ENCODE measurements around the gene NFE2L3. TPM values are rescaled to one million over a fixed set of nuclear protein-coding genes. Genes with fewer than 3 reads are reported as not detected.
"Not testable (repeated sequence)": the region's sequence is repeated elsewhere in the genome, so short reads cannot be mapped to it uniquely, and the experiment has no call there.

Gene NFE2L3
- total RNA-seq, 1 experiment from 2014 or later: 34.9 TPM

DNA sequence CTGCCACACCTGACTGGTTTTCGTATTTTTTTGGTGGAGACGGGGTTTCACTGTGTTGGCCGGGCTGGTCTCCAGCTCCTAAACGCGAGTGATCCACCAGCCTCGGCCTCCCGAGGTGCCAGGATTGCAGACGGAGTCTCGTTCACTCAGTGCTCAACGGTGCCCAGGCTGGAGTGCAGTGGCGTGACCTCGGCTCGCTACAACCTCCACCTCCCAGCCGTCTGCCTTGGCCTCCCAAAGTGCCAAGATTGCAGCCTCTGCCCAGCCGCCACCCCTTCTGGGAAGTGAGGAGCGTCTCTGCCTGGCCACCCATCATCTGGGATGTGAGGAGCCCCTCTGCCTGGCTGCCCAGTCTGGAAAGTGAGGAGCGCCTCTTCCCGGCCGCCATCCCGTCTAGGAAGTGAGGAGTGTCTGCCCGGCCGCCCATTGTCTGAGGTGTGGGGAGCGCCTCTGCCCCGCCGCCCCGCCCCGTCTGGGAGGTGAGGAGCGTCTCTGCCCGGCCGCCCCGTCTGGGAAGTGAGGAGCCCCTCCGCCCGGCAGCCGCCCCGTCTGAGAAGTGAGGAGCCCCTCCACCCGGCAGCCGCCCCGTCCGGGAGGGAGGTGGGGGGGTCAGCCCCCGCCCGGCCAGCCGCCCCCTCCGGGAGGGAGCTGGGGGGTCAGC lies 4.2 kb upstream of the NFE2L3 start:
- not testable (repeated sequence) for DNase-seq (ENCODE audit: low spot score)

DNA sequence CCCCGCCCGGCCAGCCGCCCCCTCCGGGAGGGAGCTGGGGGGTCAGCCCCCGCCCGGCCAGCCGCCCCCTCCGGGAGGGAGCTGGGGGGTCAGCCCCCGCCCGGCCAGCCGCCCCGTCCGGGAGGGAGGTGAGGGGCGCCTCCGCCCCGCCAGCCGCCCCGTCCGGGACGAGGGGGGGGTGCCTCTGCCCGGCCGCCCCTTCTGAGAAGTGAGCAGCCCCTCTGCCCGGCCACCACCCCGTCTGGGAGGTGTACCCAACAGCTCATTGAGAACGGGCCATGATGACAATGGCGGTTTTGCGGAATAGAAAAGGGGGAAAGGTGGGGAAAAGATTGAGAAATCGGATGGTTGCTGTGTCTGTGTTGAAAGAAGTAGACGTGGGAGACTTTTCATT lies 3.7 kb upstream of the NFE2L3 start:
- DNase-seq (ENCODE audit: low spot score): not testable (repeated sequence)

DNA sequence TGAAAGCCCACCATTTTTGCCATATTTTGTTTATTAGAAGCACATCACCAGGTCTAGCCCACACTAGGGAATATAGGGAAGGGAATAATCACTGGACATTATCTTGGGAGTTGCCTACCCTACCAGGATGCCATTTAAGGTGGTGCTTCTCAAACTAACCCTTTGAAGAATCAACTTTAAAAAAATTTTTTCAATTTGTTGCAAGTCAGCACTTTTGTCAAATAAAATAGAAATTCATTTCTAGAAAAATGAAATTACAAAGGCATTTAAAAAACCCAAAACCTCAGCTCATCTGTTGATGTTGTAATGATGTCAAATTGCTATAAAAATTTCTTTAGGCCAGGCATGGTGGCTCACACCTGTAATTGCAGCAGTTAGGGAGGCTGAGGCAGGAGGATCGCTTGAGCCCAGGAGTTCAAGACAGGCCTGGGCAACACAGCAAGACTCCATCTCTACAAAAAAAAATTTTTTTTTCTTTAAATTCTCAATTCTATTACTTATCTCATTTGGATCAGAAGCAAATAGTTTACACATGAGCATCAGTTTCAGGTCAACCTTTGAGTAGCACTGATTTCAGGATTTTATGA lies 2.5 kb upstream of the NFE2L3 start:
- no peak for DNase-seq (ENCODE audit: low spot score)

DNA sequence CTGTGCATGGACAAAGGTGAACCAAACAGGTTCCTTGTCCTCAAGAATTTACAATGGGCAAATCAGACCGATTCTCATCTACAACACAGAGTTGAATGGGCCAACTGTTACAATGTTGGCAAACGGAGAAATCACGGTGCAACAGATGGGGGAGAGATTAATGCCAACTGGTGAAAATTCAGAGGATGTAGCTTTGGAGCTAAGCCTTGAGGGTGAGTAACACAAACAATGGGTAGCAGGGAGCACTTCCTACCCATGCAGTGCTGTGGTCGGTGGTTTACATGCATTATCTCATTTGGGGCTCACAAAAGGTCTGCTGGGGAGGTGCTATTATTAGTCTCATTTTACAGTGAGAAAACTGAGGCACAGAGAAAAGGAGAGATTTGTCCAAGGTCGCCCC lies 902 bp upstream of the NFE2L3 start:
- no peak for DNase-seq (ENCODE audit: low spot score)

DNA sequence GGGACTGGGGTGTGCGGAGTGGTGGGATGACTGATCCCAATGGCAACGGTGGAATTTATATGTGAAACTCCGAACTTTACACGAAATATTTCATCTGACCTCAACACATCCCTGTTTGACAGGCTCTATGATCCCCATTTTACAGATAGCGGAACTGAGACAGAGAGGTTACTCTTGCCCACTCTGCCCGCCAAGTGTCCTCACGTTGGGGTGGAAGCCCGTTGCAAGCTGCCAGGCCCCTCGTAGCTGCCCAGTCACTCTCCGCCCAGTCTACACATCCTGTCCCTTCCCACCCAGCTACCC lies 397 bp upstream of the NFE2L3 start:
- no peak for DNase-seq (ENCODE audit: low spot score)

DNA sequence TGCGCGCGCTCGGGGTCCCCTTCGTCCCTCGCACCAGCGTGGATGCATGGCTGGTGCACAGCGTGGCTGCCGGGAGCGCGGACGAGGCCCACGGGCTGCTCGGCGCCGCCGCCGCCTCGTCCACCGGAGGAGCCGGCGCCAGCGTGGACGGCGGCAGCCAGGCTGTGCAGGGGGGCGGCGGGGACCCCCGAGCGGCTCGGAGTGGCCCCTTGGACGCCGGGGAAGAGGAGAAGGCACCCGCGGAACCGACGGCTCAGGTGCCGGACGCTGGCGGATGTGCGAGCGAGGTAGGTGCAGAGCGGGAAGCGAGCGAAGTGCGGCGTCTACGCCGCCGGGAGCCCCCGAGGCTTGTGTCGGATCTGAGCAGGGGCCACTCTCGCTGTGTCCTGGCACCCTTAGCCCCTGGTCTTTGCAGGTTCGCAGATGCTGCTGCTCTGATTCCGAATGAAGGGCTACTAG lies 813 bp downstream of the NFE2L3 start:
- not testable (repeated sequence) for DNase-seq (ENCODE audit: low spot score)

DNA sequence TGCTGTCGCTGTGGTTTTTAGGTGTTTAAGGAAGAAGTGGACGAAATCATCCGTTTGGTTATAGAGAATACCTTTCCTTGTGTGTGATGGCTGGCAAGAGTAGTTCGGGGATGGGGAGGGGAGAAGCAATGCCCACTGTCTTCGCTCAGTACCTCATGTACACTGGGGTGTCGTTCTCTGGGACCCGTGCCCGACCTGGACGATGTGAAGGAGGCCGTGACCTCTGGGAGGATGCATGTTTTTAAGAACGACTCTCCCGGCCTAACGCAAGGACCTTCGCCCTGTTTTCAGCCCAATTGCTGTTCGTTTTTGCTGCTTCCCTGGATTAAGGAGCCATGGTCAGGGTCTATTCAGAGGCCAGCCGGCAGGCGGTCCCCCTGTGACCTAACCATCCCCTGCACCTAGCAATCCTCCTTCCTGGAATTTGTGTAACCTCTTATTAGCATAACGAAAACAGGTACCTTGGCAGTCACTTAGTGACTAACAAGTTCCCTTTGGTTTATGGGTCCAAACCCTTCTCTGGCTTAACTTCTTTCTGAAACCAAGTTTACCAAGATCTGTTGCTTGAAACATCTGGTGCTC lies 1.3 kb downstream of the NFE2L3 start:
- no peak for DNase-seq (ENCODE audit: low spot score)

DNA sequence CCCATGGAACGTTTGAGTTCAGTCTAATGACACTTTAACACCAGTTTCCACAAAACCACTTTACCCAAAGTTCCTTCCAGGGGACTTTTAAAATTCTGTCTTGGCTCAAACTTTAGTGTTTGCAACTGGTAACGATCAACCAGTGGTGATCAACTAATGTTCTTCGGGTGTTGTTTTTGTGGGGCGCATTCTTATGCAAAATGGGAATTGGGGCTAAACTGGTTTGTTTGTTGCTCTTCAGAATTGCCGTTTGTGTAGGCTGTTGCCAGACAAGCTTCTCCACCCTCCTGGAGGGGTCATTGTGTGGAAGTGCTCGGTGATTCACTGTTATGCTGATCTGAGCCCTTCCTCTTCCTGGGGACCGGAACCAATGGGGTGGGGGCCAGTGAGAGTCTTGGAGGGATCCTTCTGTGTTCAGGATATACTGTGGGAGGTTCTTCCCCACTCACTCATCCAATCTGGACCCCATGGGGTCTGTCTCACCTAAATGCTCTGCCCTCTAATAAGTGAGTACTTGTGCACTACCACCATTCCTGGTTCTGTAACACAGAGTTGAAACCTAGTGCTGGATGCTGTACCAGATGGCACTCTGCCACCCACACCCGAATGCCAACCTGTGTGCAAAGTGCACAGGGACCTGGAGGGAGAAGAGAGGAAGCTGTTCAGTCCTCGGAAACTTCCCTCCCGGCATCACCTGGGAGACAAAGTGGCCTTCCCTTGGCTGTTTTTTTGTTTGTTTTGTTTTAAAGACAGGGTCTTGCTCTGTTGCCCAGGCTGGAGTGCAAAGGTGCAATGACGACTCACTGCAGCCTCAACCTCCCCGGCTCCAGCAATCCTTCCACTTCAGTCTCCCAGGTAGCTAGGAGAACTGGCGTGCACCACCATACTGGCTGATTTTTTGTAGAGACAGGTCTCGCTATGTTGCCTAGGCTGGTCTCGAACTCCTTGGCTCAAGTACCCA lies 2.1 kb downstream of the NFE2L3 start:
- no peak for DNase-seq (ENCODE audit: low spot score)

DNA sequence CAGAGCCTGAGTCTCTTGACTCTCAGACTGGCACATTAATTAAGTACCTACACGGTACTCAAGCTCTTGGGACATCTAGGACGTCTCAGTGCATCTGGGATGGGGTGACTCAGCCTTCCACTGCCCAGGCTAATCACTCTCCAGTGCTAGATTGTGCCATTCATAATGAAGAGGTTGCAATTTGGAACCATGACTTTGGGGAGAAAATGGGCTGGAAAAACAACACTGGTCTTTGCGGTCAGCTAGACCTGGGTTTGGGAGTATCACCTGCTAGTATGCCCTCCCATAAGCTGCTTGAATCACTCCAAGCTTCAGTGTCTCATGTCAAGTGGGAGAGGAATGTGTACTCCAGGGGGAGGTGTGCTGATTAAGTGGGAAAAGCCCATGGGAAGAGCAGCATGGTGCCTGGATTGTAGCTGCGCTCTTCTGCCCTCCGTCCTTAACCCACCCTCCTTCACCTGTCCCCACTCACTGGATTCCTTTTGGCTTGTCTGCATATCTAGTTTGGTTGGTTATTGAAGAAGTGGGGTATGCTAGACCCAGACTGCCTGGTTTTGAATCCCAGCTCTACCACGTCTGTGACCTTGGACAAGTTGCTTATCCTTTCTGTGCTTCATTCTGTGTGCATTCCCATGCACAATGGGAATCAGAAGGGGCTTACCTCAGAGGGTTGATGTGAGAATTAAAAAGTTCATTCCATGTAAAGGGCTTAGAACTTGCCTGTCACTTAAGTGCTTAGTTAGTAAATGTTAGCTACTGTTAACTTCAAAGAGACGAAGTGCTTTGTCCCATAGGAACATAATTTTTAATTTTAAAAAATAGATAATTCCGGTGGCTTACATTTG lies 3.8 kb downstream of the NFE2L3 start:
- DNase-seq (ENCODE audit: low spot score): peak; percentile 85

DNA sequence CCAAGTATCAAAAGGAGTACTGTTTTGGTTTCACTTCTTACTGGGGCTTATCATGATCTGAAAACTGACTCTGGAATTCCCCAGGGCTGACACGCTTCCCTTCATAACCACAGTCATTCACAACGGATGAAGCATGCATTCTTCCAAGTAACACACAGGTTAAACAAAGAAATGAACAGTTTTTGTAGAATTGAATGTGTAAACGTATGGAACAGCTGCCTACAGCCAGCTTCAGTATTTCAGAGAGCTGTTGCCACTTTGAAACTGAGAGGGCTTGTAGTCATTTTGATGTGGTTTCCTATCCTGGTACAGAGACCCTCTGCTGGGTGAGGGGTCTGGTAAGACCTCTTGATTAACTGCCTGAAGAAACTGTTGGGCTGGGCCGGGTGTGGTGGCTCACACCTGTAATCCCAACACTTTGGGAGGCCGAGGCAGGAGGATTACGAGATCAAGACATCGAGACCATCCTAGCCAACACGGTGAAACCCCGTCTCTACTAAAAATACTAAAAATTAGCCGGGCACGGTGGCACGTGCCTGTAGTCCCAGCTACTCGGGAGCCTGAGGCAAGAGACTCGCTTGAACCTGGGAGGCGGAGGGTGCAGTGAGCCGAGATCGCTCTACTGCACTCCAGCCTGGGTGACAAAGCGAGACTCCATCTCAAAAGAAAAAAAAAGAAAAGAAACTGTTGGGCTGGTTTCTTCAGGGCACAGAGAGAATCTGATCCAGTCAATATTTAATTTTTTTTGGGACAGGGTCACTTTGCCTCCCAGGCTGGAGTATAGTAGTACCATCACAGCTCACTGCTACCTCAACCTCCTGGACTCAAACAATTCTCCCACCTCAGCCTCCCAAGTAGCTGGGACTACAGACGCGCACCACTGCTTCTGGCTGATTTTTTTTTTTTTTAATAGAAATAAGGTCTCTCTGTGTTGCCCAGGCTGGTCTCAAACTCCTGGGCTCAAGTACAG lies 4.7 kb downstream of the NFE2L3 start:
- peak; percentile 98 for DNase-seq (ENCODE audit: low spot score)

DNA sequence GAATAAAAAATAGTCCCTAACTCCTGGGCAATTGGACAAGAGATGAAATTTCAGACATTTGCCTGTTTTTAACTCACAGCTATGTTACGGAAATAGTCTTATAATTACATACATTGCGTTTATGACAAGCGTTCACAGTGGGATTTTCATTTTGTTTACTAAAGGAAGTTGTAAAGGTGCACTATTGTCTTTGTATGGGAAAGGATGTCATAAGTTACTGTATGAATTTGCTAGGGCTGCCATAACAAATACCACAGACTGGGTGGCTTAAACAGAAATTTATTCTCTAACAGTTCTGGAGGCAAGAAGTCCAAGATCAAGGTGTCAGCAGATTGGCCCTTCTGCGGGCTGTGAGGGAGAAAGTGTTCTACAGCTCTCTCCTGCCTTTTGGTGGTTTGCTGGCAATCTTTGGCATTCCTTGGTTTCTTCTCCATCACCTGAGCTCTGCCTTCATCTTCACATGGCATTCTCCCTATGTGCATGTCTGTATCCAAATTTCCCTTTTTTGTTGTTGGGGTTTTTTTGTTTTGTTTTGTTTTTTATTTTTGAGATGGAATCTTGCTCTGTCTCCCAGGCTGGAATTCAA lies 5.6 kb downstream of the NFE2L3 start:
- no peak for DNase-seq (ENCODE audit: low spot score)

DNA sequence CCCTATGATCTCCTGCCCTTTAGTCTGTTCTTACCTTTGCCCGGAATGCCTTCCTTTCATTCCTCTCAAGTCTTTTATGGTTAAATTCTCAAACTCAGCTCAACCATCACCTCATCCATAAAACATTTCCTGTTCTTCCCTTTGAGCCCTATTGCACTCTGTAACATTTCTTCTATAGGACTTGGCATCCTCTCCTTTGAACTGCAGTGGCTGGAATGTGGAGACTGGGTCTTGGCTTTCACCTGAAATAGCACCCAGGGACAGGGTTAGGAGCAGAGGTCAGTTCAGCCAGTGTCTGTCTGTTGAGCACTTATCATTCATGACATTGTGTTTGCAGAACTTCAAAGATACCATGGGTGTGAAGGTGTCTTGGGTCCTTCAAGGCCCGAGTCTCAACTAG lies 7.2 kb downstream of the NFE2L3 start:
- no peak for DNase-seq (ENCODE audit: low spot score)

DNA sequence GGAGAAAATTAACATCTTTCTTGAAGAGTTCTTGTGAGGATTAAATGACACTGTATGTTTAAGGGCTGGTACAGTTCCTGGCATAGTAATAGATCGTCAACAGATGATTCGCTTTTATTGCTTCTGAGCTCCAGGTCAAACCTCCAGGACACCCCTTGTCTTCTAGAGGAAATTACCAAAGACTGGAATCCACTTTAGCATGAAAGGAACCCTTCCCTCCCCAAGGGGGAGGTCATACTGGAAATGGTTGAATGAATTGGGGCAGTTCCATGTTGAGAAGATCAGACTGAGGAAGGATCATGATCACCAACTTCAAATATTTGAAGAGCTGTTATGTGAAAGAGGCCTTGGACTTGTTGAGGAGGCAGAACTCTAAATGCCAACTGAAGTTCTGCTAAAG lies 8.9 kb downstream of the NFE2L3 start:
- no peak for DNase-seq (ENCODE audit: low spot score)

DNA sequence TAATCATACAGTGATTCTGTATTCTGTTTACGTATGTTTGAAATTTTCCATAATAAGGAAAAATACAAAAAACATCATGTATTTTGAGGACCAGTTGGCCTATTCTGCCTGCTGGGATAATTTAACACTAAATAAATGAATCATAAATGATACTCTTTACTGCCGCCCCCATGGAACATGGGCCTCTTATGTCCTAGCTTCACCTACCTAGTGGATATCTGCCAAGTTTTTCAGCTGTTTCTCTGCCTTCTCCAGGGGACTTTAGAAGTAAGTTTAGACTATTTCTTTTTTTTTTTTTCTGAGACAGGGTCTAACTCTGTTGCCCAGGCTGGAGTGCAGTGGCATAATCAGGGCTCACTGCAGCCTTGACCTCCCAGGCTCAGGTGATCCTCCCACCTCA lies 10.4 kb downstream of the NFE2L3 start:
- no peak for DNase-seq (ENCODE audit: low spot score)

DNA sequence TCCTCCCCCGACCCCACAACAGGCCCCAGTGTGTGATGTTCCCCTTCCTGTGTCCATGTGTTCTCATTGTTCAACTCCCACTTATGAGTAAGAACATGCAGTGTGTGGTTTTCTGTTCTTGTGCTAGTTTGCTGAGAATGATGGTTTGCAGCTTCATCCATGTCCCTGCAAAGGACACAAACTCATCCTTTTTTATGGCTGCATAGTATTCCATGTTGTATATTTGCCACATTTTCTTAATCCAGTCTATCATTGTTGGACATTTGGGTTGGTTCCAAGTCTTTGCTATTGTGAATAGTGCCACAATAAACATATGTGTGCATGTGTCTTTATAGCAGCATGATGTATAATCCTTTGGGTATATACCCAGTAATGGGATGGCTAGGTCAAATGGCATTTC lies 11.8 kb downstream of the NFE2L3 start:
- DNase-seq (ENCODE audit: low spot score): not testable (repeated sequence)

DNA sequence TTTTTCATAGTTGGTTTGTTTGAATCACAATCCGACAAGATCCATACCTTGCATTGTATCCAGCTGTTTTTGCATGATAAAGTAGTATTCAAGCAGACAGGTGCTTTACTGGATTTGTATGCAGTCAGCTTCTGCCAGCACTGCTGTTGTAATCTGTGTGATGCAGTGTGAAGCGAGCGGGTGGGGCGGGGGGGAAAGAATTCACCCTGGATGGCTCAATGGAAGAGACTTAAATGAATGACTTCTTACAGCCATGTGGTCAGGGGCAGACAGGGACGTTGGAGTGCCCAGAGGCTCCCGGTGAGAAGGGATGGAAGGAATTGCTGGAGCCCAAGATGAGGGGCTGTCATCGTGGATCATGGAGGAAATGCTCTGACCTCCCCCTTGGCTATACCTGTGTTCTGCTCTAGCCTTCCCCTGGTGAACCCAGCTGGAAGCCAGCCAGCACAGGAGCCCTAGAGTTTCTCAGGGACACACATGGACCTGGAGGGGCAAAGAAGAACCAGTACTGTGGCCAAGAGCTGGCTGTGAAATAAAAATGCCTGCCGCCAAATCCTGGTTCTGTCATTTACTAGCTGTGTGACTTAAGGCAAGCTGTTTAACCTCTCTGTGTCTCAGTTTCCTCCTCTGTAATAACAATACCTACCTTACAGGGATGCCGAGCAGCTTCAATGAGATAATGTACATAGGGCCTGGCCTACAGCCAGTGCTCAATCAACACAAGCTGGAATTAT lies 14.1 kb downstream of the NFE2L3 start:
- DNase-seq (ENCODE audit: low spot score): no peak

DNA sequence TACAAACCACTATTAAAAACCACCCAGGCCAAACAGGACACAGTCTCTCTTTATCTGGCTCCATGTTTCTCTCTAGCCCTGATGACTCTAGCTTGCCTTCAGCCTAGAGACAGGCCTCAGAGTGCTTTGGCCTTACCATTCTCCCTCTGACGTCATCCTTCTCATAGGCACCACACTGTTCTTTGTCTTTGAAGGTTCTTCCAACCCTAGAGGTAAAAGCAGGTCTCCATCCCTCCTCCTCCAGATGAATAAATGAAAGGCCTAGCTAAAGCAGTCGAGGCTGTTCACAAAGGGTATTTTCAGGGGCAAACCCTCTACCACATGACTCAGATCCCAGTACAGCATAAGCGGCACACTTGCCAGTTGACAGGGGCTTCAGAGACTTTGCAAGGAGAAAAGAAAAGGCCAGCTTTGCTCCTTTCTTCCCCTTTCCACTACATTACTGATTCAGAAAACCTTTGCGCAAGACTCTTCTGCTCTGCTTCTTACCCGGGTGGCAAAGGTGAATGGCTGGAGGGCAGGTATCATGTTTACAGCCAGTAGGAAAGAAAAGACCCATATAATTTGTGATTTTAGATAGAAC lies 14.8 kb downstream of the NFE2L3 start:
- no peak for DNase-seq (ENCODE audit: low spot score)

DNA sequence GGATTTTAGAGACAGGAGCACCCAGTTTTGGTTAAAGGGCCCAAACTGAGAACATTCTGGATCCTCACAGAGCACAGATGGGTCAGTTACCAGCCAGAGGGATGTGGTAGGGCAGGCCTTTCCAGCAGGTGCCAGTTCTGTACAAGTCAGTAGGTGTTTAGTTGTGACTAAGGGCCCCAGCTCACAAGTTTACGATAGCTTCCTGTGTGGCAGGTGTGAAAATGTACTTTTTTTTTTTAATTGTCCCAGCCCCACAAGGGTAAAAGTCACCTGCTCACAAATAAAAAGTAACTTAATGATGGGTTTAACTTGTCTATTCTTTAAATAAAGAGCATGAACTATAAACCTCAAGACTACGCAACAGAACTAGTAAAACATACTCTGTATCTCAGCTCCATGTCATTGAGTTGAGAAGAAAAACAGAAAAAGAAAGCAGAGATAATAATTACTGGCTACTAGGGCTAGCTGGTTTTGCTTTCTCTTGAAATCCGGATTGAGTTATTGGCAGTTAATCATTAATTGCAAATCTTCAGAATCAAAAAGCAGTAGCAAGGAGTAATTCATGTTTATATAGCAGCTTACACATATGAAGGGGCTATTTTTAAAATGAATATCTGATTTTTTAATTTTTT lies 15.4 kb downstream of the NFE2L3 start:
- DNase-seq (ENCODE audit: low spot score): no peak

Data from H4 (cell line).